Amniotic stem cell (primary cell): ENCODE results near the gene IKBKG.
"Not testable (repeated sequence)": the region's sequence is repeated elsewhere in the genome, so short reads cannot be mapped to it uniquely, and the experiment has no call there.

Source experiments
- DNase-seq: peaks from one replicate; lab custom pipeline; 2025; lab: John Stamatoyannopoulos, UW

IKBKG gene

DNA sequence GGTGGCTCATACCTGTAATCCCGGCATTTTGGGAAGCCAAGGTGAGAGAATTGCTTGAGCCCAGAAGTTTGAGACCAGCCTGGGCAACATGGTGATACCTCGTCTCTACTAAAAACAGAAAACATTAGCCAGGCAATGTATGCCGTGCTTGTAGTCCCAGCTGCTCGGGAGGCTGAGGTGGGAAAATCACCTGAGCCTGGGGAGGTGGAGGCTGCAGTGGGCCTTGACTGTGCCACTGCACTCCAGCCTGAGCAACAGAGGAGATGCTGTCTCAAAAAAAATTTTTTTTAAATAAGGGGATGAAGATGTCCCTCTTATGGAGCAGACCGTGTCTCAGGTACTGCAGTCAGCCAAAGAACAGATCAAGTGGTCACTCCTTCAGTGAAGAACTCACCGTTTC lies 58.1 kb downstream of the IKBKG start:
- DNase-seq: no peak

- DNase-seq: no peak
Measured at GRCh38 chrX:154607370-154607769, 60.0 kb downstream of the IKBKG start.

DNA sequence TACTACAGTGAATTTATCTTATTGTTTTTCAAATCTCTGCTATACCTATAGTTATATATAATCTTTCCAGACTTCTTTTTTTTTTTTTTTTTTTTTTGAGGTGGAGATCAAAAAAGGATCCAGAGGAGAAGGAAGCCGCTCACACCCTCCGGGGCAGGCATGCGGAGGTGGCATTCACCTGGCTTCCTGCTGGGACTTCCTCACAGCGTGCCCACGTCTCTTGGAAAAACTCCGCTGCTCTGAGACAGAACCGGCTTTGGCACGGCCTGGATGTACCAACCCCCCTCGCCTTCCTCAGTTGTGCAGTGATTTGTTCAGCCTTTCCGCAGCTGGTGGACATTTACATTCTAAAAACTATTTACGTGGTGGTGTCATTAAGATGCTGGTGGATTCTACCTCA lies 60.6 kb downstream of the IKBKG start:
- not testable (repeated sequence) for DNase-seq

GRCh38 chrX:154608823-154609222 lies 61.4 kb downstream of the IKBKG start:
- DNase-seq: not testable (repeated sequence)

DNA sequence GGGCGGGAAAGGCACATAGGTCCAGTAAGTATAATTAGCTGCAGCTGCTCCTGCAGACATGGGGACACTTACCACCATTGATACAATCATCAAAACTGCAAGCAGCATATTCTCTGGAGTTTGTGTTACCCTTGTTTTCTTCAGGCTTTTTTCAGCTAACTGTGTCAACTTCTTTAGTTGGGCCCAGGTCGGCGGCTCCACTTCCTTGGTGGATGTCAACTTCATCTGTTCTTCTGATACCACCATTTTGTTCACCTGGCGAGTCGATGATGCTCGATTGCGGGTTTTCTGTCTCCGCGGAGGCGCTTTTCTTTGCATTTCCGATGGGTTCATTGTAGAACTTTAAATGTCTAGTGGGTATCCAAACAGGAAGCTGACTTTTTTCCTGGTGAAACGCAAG lies 63.7 kb downstream of the IKBKG start:
- not testable (repeated sequence) for DNase-seq

- not testable (repeated sequence) for DNase-seq
Measured at GRCh38 chrX:154613586-154613985, 66.2 kb downstream of the IKBKG start.
